Gastroesophageal sphincter (tissue), 4 donors: ENCODE data around the gene KANK3. TPM values are rescaled to one million over a fixed set of nuclear protein-coding genes. Genes with fewer than 3 reads are reported as not detected.

Experiments used
- ATAC-seq: fragments of 150-250 bp; one replicate; pipeline ENCODE4 v1.9.1; 2016; ENCODE audit warnings: mild to moderate bottlenecking, moderate library complexity
- H3K27ac ChIP-seq, 4 donors: fragments of 200-600 bp; sonication (generic) in 3 of 4; 1 replicate in 3 of 4; 2 replicates in 1 of 4; pipeline ENCODE4 v1.5.1; 2016 to 2019
- H3K27me3 ChIP-seq: fragments of 200-600 bp; sonication (generic); one replicate; pipeline ENCODE4 v1.5.1; 2019
- H3K36me3 ChIP-seq, 2 donors: fragments of 200-600 bp; sonication (generic); one replicate each; pipeline ENCODE4 v1.5.1; 2019; ENCODE audit warnings: control low read depth in 1 of 2
- H3K4me1 ChIP-seq, 3 donors: fragments of 200-600 bp; sonication (generic); 1 replicate in 2 of 3; 2 replicates in 1 of 3; pipeline ENCODE4 v1.5.1; 2016 to 2019; ENCODE audit warnings: control low read depth in 2 of 3
- H3K4me3 ChIP-seq, 2 donors: fragments of 200-600 bp; sonication (generic); one replicate each; pipeline ENCODE4 v1.5.1; 2019; ENCODE audit warnings: mild to moderate bottlenecking in 1 of 2, moderate library complexity in 1 of 2
- H3K9me3 ChIP-seq, 3 donors: fragments of 200-600 bp; sonication (generic); one replicate each; pipeline ENCODE4 v1.5.1; 2017 to 2019; ENCODE audit warnings: control low read depth in 2 of 3
- EP300 ChIP-seq: sonication (generic); formaldehyde crosslinking; IDR thresholded peaks from one replicate; pipeline ENCODE4 v1.6.1; 2017; ENCODE audit warnings: antibody characterized with exemption, mild to moderate bottlenecking
- POLR2A ChIP-seq, 2 donors: fragments of 450-650 bp; IDR thresholded peaks; one replicate each; pipeline ENCODE4 v1.6.1; 2017; ENCODE audit warnings: antibody characterized with exemption in 2 of 2, mild to moderate bottlenecking in 2 of 2, moderate library complexity in 1 of 2
- POLR2AphosphoS5 ChIP-seq: sonication (generic); formaldehyde crosslinking; IDR thresholded peaks from one replicate; pipeline ENCODE4 v1.6.1; 2017; ENCODE audit warnings: antibody characterized with exemption
- WGBS, 2 donors: methylation state at CpG; one replicate each; pipeline ENCODE4 v1.1.5; 2018; ENCODE audit warnings: low coverage in 1 of 2; 5-methylcytosine and 5-hydroxymethylcytosine counted together
- total RNA-seq, 4 donors: library from RNA; depleted of rRNA; stranded (reverse); fragments of >200 nt; gene quantifications; one replicate each; pipeline ENCODE4 v1.1.0, GENCODE V29; 2016
- TF ChIP-seq, protein P1 (sequence below), 4 experiments: fragments of 200-600 bp in 2 of 4; fragments of 450-650 bp in 2 of 4; sonication (generic) in 1 of 4; IDR thresholded peaks; one replicate each; pipeline ENCODE4 v1.5.1; 2017 to 2019; ENCODE audit warnings: antibody characterized with exemption in 4 of 4, mild to moderate bottlenecking in 2 of 4, moderate library complexity in 2 of 4

The KANK3 gene
- total RNA-seq, 4 donors from 2014 or later: 9.8 to 22.3 (median 19.2) TPM

DNA sequence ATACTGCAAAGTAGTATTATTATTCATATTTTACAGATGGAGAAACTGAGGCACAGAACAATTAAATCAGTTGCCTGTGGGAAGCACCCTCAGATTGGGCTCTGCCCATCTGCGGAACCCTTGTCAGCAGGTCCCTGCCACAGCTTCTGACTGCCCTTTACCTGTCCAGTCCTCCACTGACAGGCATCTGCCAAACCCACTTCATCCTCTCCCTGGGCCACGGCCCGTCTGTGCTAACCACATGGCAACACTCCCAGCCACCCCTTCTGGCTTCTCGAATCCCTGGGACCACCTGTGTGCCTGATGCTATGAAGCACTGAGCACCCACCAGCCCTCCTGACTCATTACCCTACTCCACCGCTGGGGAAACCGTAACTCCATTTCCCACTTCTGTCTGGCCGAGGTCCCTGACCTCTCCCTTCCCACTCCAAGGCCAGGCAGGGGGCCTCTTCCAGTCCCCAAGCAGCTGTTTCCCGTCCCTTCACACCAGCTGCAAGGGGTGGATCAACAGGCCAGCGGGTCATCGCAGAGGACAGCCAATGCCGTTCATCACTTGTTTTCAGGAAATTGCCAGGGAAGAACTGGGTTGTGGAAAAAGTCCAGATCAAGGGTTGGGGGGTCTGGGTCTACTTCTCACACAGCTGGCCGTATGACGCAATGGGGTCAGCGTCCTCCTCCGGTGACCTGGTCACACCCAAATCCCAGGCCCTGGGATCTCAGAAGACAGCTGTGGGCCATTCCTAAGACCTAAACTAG, 2.5 kb downstream of the KANK3 start:
- no peaks in the 10 kb centered on the region for H3K9me3 ChIP-seq
- ATAC-seq: peak; percentile 85
- no peaks in the 10 kb centered on the region for H3K36me3 ChIP-seq
- peak overlapping the region in 1 of 2 donors; percentile 5 for H3K4me3 ChIP-seq
- H3K27ac ChIP-seq: peak overlapping the region in 3 of 4 donors; percentile 83 to 86 (median 85)
- WGBS, 2 donors: 21 to 71% methylated on average over 1 to 10 of the region's 15 CpGs
- H3K4me1 ChIP-seq: peaks cover 0 to 39% (median 9%) of the 10 kb centered on the region in 3 donors
- no peak for TF ChIP-seq EP300
- TF ChIP-seq, protein P1, sequence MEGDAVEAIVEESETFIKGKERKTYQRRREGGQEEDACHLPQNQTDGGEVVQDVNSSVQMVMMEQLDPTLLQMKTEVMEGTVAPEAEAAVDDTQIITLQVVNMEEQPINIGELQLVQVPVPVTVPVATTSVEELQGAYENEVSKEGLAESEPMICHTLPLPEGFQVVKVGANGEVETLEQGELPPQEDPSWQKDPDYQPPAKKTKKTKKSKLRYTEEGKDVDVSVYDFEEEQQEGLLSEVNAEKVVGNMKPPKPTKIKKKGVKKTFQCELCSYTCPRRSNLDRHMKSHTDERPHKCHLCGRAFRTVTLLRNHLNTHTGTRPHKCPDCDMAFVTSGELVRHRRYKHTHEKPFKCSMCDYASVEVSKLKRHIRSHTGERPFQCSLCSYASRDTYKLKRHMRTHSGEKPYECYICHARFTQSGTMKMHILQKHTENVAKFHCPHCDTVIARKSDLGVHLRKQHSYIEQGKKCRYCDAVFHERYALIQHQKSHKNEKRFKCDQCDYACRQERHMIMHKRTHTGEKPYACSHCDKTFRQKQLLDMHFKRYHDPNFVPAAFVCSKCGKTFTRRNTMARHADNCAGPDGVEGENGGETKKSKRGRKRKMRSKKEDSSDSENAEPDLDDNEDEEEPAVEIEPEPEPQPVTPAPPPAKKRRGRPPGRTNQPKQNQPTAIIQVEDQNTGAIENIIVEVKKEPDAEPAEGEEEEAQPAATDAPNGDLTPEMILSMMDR (IDR thresholded peaks at IDR 0.05): peak in 1 of 4 experiments; percentile 27
- TF ChIP-seq POLR2A (IDR thresholded peaks at IDR 0.05): no peak
- TF ChIP-seq POLR2AphosphoS5: peak; percentile 87
- H3K27me3 ChIP-seq: peaks cover 88% of the 10 kb centered on the region

DNA sequence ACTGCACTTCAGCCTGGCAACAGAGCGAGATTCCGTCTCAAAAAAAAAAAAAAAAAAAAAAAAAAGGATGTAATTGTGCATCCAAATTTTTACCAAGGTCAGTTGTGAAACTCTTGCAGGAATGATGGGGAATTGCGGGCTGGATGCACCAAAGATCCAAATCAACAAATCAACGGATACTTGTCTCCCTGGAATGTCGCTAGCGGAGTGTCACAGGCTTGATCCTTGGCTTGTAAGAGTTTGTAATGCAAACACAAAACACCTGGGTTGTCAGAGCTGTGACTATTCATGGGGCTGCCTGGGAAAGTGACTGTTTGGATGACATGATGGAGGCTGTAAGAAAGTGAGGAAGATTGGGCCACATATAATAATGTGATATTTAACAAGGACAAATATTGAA, 4.2 kb downstream of the KANK3 start:
- Histone ChIP-seq H3K27me3 (peaks cover 88% of the 10 kb centered on the region), H3K9me3 (no peaks in the 10 kb centered on the region), H3K4me1 (peaks cover 0 to 55% (median 18%) of the 10 kb centered on the region in 3 donors), H3K27ac (no peak overlapping the region), H3K4me3 (no peak overlapping the region), H3K36me3 (peaks cover 0 to 4% of the 10 kb centered on the region in 2 donors)
- TF ChIP-seq POLR2A (IDR thresholded peaks at IDR 0.05) (no peak), POLR2AphosphoS5 (no peak), EP300 (no peak)
- TF ChIP-seq, protein P1 (IDR thresholded peaks at IDR 0.05): no peak
- no peak for ATAC-seq
- WGBS, 2 donors: 37 to 55% methylated on average over 3 to 5 of the region's 6 CpGs

DNA sequence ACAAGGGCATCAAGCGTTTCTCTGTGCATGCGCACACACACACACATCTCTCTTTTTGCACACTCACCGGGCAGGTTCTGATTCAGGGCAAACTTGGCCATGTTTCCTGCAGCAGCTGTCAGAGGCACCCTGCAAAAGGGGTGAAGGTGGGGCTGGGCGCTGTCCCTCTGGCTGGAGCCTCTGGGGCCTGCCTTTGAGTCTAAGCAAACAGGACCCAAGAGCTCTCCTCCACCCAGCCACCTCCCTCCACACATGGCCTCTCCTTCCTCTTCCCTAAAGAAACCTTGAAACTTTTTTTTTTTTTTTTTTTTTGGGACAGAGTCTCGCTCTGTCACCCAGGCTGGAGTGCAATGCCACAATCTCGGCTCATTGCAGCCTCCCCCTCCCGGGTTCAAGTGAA, 5.3 kb downstream of the KANK3 start:
- WGBS, 2 donors: 74 to 86% methylated on average over 4 of the region's 7 CpGs
- Histone ChIP-seq H3K4me1 (peaks cover 0 to 55% (median 22%) of the 10 kb centered on the region in 3 donors), H3K27me3 (peaks cover 88% of the 10 kb centered on the region), H3K36me3 (peaks cover 0 to 6% of the 10 kb centered on the region in 2 donors), H3K27ac (no peak overlapping the region), H3K4me3 (no peak overlapping the region), H3K9me3 (no peaks in the 10 kb centered on the region)
- no peak for ATAC-seq
- TF ChIP-seq EP300 (no peak), POLR2A (IDR thresholded peaks at IDR 0.05) (no peak), POLR2AphosphoS5 (no peak)
- TF ChIP-seq, protein P1 (IDR thresholded peaks at IDR 0.05): no peak

DNA sequence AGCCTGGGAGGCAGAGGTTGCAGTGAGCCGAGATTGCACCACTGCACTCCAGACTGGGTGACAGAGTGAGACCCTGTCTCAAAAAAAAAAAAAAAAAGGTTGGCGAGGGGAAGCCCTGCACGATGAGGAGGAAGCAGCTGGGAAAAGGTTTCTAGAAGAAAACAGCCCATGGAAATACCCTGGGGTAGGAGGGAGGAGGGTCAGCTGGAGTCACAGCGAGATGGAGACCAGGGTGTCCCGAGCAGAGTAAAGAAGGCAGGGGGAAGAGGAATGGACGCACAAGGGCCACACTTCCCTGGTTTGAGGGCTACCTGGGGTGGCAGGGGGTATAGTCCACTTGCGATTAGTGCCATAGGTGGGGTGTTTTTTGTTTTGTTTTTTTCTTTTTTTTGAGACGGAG, 6.4 kb downstream of the KANK3 start:
- Histone ChIP-seq H3K27me3 (peaks cover 87% of the 10 kb centered on the region), H3K9me3 (no peaks in the 10 kb centered on the region), H3K4me1 (peaks cover 0 to 45% (median 18%) of the 10 kb centered on the region in 3 donors), H3K27ac (no peak overlapping the region), H3K36me3 (peaks cover 0 to 6% of the 10 kb centered on the region in 2 donors), H3K4me3 (no peak overlapping the region)
- WGBS, 2 donors: 70 to 72% methylated on average over 6 to 8 of the region's 8 CpGs
- TF ChIP-seq POLR2AphosphoS5 (no peak), EP300 (no peak), POLR2A (IDR thresholded peaks at IDR 0.05) (no peak)
- TF ChIP-seq, protein P1 (IDR thresholded peaks at IDR 0.05): no peak
- ATAC-seq: no peak

DNA sequence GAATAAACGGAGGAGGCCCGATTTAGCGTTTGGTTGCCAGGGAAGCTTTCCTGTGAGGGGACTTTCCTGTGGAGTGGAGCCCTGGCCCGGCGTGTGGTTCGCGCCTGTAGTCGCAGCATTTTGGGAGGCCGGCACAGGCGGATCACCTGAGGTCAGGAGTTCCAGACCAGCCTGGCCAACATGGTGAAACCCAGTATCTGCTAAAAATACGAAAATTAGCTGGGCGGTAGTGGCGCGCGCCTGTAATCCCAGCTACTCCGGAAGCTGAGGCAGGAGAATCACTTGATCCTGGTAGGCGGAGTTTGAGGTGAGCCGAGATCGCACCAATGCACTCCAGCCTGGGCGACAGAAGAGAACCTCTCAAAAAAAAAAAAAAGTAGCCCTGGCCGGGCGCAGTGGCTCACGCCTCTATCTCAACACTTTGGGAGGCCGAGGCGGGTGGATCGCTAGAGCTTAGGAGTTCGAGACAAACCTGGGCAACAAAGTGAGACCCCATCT, 6.9 kb downstream of the KANK3 start:
- Histone ChIP-seq H3K36me3 (peaks cover 0 to 6% of the 10 kb centered on the region in 2 donors), H3K9me3 (no peaks in the 10 kb centered on the region), H3K4me1 (peaks cover 0 to 41% (median 13%) of the 10 kb centered on the region in 3 donors), H3K27me3 (peaks cover 86% of the 10 kb centered on the region), H3K4me3 (no peak overlapping the region), H3K27ac (no peak overlapping the region)
- WGBS, 2 donors: 7 to 58% methylated on average over 2 to 3 of the region's 27 CpGs
- TF ChIP-seq EP300 (no peak), POLR2A (IDR thresholded peaks at IDR 0.05) (no peak), POLR2AphosphoS5 (no peak)
- TF ChIP-seq, protein P1 (IDR thresholded peaks at IDR 0.05): no peak
- no peak for ATAC-seq
